ENCODE measurements around the gene BTF3L4.
"Not testable (repeated sequence)": the region's sequence is repeated elsewhere in the genome, so short reads cannot be mapped to it uniquely, and the experiment has no call there.

The BTF3L4 gene

GRCh38 chr1:52055066-52055865, 829 bp upstream of the BTF3L4 start, which contains the start of gene TXNDC12:
TXNDC12 (minus strand) TSS chr1:52055191; CDS start chr1:52055096, 95 bp downstream.
- peak in 55 of 56 donors; percentile 21 to 90 (median 74) for DNase-seq

- no peak for DNase-seq
Measured at GRCh38 chr1:52055866-52056162, 281 bp upstream of the BTF3L4 start.

GRCh38 chr1:52056937-52057231, 789 bp downstream of the BTF3L4 start:
- DNase-seq: no peak

GRCh38 chr1:52057255-52057654, 1.2 kb downstream of the BTF3L4 start:
- no peak for DNase-seq

- no peak for DNase-seq
Measured at GRCh38 chr1:52057876-52058415, 1.9 kb downstream of the BTF3L4 start.

GRCh38 chr1:52059321-52059720, 3.2 kb downstream of the BTF3L4 start:
- no peak for DNase-seq

- DNase-seq: no peak
Measured at GRCh38 chr1:52059888-52060287, 3.8 kb downstream of the BTF3L4 start.

GRCh38 chr1:52060822-52061221, 4.7 kb downstream of the BTF3L4 start:
- DNase-seq: no peak

- no peak for DNase-seq
Measured at GRCh38 chr1:52063192-52063591, 7.1 kb downstream of the BTF3L4 start.

GRCh38 chr1:52070704-52071103, 14.6 kb downstream of the BTF3L4 start:
- DNase-seq: no peak

- no peak for DNase-seq
Measured at GRCh38 chr1:52072291-52072690, 16.2 kb downstream of the BTF3L4 start.

GRCh38 chr1:52077277-52077676, 21.2 kb downstream of the BTF3L4 start:
- not testable (repeated sequence) for DNase-seq

- no peak for DNase-seq
Measured at GRCh38 chr1:52080014-52080415, 23.9 kb downstream of the BTF3L4 start.

- not testable (repeated sequence) for DNase-seq
Measured at GRCh38 chr1:52087892-52088291, 31.8 kb downstream of the BTF3L4 start.

GRCh38 chr1:52094300-52094699, 38.2 kb downstream of the BTF3L4 start:
- not testable (repeated sequence) for DNase-seq

GRCh38 chr1:52096216-52096615, 40.1 kb downstream of the BTF3L4 start:
- DNase-seq: no peak

- DNase-seq: no peak
Measured at GRCh38 chr1:52098139-52098871, 42.2 kb downstream of the BTF3L4 start.

GRCh38 chr1:52102336-52103013, 46.4 kb downstream of the BTF3L4 start:
- no peak for DNase-seq

- no peak for DNase-seq
Measured at GRCh38 chr1:52111492-52111891, 55.4 kb downstream of the BTF3L4 start.

GRCh38 chr1:52112489-52112888, 56.4 kb downstream of the BTF3L4 start:
- no peak for DNase-seq

- no peak for DNase-seq
Measured at GRCh38 chr1:52119301-52120079, 63.4 kb downstream of the BTF3L4 start.

Data from nucleus accumbens (tissue), 56 donors.